CD4-positive, alpha-beta T cell treated with Interferon alpha-2 for 1 hour (primary cell): Measurements from ENCODE around the gene TNRC6C.
A peak's percentile ranks its signal among the peaks of the same experiment; 100 is the strongest.

Experiments used
- DNase-seq, 2 donors: peaks; one replicate each; pipeline ENCODE4 v3.0.0-alpha.2; 2020 to 2022

Gene TNRC6C

DNA sequence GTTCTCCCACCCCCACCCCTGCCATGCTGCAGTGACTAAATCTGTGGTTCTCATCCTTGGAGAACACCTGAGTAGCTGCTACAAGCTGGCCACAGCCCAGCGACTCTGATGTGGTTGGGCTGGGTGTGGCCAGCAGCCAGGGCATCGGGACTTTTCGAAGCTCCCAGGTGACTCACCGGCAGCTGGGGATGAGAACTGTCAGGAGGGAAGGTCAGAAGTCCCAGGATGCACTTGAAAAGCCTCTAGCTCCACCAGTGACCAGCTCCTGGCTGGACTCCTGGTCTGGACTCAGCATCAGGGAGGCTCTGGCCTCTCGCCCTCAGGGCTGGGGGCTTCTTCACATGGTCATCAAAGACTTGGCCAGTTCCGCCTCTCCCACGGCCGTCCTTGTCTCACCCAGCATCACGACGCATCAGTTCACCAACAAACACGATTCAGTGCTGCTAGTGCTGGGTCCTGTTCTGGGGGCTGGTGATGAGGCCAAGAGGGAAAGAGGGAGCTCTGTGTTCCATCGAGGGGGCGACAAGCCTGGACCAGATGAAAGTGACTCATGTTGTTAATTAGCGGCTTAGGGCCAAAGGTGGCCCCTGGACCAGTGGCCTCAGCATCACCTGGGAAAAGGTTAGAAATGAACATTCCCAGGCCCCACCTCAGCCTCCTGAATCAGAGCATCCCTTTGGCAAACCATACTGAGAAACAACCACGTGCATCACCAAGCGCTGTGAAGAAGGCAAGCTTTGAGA is 183.8 kb downstream of the TNRC6C start:
- no peak for DNase-seq

DNA sequence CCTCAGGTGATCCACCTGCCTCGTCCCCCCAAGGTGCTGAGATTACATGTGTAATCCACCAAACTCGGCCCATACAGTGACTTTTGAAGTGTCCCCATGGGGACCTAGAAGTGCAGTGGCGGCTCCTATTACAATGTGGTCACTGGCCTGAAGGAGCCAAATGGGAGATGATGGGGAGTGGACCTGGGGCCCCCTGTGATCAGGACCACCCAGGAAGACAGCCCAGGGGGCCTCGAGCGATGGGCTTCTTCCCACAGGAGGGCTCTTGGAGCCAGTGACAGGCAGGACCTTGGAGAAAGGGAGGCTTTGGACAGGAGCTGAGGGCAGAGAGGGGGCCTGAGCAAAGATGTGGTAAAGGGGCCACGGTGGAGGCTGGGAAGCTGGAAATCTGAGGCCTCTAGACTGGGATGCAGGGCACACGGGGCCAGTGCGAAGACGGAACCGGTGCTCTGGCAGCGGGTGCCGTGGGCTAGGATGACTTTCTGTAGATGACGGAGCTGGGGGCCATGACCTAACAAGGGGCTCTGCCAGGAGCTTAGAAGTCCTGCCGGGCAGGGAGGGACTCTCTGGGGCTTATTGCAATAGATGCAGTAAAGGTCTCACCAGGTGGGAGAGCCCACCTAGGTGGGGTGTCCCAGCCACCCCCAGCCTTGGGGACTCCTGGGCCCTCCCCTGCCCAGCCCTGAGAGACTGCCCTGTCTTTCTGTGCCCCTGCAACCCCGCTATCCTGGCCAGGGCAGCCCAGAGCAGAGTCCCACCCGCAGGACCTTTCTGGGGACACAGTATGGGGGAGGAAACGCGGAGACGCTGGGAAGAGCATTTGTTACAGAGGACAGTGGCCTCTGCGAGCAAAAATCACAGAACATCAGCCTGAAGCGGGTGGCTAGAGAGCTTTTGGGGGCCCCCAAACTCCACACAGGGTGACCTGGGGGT is 185.0 kb downstream of the TNRC6C start:
- DNase-seq: no peak

DNA sequence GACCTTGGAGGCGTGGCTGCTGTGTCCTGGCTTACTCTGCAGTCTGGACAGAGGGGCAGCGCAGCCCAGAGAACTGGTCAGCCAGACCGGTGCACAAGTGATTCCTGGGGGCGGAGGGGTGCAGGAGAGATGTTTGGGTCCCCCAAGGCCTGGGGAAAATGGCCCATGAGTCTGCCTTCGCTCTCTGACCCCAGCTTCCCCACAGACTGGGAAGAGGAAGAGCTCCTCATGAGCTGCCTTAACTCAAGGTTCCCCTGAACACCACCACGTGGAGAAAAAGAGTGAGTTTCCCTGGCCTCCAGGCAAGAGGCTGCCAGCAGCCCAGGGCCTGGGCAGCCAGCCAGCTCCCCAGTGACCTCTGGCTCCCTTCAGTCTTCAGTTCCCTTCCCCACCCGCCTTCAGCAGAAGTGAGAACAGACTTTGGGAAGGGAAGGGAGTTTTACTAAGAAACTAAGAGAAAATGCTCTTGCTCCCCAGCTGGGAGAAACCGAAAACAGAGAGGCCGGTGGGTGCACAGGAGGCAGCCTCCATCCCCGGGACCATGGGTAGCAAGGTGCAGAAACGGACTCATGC is 185.7 kb downstream of the TNRC6C start:
- peak; percentile 28 to 68 for DNase-seq

DNA sequence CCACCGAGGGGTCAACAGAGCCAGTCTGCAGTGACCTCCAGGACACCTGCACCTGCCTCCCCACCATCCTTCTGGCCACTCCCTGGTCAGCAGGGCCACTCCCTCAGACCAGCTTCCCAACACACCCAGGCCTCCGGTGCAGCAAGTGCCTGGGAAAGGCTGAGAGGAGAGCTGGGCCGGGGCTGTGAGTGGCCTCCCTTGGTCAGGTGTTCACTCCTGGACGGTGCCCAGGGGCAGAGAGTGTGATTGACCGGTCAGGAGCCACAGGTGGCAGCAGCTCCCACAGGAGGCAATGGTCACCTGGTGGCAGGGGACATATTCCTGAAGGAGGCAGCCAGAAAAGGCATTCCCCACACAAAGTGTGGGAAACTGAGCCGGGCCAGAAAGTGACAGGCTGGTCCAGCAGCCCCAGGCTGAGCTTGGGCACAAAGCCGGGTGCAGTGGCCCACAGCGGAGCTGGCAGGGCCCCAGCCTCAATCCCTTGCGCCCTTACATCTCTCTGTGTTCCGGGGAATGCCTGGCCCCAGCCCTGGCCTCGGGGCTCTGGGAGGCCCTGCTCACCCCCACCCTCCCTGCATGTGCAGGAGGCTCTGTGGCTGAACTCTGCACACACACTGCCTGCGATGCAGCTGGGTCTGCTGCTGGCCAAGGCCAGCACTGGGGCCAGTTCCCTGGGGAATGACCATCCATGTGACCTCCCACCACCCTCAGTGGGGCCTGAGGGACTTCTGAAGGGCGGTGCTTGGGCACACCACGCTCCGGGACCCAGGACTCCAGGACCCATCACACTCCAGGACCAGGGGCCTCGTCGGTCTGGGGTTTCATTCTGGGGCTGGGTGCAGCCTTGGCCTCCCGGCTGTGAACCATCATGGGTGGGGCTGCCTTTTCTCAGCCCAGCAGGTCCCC is 186.5 kb downstream of the TNRC6C start:
- DNase-seq: no peak

DNA sequence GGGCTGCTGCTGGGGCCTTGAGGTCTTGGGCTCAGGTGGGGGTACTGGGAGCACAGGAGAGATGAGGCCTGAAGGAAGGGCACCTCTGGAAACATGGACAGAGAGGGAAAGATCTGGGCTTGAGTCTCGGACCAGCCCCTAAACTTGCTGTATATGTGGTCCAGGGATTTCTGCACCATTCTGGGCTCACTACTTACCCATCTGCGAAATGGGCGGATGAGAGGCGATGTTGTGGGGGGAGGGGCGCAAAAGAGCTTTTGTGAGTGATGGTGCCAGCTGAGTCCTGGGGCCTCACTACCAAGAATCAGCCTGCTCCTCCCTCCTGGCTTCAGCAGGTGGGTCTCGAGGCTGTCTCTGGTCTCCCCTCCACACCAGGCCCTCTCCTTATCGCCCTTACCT is 188.0 kb downstream of the TNRC6C start:
- DNase-seq: no peak

DNA sequence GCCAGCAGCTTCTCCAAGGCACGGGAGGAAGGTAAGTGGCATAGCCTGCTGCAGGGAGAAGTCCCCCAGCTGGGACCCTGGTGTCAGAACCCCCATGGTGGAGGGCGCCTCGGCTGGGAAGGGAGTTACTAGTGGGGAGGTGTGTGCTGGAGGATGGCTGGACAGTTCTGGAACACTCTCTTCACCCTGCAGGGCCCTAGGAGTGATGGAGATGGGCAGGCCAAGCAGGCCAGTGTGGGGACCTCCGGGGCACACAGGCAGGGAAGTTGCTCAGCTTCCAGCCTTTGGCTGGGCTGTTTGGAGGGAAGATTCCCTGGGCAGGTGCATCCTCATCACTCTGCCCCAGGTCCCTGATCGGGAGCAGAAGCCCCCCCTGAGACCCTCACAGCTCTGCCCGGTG is 188.4 kb downstream of the TNRC6C start:
- DNase-seq: no peak

DNA sequence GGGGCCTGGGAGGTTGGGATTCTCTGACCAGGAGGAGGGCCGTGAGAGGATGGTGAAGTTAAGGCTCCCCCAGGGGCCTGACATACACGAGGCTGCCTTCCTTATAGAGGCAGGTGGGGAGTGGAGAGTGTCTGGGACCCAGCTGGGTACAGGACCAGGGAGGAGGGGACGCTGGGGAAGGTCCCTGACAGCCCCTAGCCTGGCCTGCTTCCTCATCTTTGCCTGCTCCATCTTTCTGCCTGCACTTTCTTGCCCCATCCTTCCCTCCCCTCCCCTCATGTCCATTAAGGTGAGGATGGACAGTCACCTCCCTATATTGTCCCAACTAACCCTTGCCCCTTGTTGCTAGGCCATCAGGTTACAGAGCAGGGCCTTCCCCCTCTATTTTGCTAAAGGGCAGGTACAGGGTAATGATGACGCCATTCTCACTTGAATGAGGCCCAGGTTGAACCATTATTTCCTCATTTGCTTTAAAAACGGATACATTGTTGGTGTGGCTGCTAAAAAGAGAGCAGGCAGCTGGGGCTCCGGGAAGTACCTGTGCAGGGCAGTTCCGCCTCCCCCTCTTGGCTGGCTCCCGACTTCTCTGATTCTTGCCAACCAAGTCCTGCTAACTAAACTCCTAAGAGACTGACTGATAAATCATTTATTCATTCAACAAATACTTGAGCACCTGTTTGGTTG is 189.0 kb downstream of the TNRC6C start:
- DNase-seq: peak in 1 of 2 donors; percentile 72

DNA sequence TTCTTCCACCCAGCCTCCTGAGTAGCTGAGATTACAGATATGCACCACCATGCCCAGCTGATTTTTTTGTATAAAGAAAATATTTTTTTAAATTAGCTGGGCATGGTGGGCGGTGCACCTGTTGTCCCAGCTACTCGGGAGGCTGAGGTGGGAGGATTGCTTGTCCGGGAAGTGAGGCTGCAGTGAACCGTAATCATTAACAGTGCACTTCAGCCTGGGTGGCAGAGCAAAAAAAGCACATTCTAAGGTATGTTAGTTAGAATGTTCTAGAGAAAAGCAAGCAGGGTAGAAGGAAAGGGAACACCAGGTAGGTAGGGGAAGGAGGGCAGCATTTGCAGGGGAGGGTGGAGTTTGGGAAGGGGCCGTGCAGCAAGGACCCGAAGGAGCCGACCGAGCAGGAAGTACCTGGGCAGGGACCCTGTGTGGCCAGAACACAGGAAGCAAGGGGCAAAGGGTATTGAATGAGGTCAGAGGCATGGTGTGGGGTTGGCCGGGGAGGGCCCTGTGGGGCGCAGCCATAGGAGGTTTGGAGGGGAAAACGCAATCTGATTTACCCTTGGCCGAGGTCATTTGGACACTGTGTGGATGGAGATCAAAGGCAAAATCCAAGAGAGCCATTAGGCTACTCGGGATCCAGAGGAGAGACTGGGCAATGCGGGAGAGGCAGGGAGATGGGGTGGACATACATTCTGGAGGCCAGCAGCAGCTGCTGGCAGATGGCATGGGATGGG is 189.9 kb downstream of the TNRC6C start:
- no peak for DNase-seq

DNA sequence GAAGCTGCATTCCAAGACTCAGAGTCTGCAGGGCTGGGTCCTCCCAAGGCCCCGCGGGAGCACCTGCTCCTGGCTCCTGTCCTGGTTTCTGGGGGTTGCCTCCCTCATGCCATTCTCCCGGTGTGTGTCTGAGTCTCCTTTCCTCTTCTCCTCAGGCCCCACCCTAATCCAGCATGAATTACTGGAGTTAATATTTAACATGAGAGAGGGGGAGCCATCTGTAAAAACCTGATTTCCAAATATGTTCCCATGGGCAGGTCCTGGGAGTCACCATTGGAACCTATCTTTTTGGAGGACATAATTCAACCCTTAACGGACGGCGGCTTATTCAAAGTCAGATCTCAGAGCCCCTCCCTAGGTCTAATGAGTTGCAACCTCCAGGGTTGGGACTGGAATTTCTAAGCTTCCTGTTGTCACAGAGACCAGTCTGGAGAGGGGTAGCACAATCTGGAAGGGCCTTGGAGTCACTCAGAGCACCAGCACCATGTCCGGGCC is 193.1 kb downstream of the TNRC6C start:
- no peak for DNase-seq

DNA sequence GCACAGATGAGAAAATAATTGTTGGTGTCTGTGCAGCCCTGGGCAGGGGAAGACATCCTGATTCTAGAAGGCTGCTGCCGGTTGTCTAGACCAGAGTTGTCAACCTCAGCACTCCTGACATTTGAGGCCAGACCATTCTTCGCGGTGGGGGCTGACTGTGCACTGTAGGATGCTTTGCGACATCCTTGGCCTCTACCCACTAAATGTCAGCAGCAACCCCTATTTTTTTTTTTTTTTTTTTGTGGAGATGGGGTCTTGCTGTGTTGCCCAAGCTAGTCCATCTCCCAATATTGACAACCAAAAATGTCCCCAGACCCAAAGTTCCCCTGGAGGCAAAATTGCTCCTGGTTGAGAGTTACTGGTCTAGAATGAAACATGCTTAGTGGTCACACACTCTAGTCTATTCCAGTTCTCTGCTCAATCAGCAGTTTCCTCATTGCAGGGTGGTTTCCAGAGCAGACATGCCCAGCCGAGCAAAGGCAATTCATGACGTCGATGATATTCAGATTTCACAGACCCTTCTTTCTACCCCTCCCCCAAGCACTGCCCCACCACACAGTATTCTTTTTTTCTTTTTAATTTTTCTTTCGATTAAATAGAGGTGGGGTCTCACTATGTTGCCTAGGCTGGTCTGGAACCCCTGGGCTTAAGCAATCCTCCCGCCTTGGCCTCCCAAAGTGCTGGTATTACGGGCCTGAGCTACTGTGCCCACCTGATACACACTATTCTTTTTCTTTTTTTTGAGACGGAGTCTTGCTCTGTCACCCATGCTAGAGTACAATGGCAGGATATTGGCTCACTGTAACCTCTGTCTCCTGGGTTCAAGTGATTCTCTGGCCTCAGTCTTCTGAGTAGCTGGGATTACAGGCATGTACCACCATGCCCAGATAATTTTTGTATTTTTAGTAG is 196.7 kb downstream of the TNRC6C start:
- peak in 1 of 2 donors; percentile 74 for DNase-seq
